Endothelial cell of hepatic sinusoid (primary cell): ENCODE measurements around the gene MARF1.
"Not testable (repeated sequence)": the region's sequence is repeated elsewhere in the genome, so short reads cannot be mapped to it uniquely, and the experiment has no call there.

Experiments used
- in situ Hi-C: cut with HindIII; loops from 2 replicates; pipeline ENCODE4 v1.10.0; 2017; ENCODE audit warnings: low sequenced_read_pairs

The MARF1 gene

DNA sequence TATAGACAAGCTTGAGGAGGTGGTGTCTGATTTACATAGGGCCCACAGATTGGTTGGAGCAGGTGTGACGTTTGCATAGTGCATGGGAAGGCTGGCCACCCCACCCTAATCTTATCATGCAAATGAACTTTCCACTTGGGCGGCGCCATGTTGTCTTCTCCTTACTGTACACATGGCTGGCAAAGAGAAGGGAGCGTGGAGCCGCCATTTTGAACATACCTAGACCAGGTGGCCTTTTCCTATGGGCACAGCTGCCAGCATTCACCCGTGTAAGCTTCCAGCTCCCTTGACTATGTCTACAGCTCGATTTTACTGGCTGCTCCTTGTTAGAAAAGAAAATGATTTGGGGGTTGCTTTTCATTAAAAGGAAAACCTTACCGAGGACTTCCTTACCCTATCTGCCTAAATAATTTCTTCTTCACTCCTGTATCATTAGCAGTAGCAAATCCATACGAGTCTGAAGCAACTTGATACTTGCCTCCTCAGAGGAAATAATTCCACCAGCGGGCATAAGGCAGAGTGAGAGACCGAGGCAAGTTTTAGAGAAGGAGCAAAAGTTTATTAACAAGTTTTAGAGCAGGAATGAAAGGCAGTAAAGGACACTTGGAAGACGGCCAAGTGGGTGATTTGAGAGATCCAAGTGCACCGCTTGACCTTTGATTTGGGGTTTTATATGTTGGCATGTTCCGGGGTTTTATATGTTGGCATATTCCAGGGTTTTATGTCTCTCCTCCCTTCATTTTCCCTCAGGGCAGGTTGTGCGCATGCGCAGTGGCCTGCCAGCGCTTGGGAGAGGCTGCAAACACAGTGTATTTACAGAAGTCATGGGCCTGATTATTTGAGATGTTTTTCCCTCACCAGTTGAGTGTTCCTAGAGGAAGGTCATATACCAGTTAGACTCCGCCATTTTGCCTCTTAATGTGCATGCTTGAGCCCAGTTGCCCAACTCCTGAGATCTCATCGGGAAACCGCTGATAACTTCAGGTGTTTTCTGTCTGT lies 65.7 kb downstream of the MARF1 start:
- in situ Hi-C loops: no loop called here

- in situ Hi-C loops: no loop called here
These were observed 67.5 kb downstream of the MARF1 start for GRCh38 chr16:15575293-15576049.

DNA sequence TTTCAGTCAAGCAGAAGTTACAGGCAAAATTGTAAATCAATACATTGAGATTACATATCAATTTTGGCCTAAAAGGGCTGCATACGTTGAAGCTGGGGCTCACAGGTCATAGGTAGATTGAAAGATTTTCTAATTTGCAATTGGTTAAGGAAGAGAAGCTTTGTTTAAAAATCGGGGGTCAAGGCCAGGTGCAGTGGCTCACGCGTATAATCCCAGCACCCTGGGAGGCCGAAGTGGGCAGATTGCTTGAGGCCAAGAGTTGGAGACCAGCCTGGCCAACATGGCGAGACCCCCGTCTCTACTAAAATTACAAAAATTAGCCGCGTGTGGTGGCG lies 68.4 kb downstream of the MARF1 start:
- in situ Hi-C loops: no loop called here

DNA sequence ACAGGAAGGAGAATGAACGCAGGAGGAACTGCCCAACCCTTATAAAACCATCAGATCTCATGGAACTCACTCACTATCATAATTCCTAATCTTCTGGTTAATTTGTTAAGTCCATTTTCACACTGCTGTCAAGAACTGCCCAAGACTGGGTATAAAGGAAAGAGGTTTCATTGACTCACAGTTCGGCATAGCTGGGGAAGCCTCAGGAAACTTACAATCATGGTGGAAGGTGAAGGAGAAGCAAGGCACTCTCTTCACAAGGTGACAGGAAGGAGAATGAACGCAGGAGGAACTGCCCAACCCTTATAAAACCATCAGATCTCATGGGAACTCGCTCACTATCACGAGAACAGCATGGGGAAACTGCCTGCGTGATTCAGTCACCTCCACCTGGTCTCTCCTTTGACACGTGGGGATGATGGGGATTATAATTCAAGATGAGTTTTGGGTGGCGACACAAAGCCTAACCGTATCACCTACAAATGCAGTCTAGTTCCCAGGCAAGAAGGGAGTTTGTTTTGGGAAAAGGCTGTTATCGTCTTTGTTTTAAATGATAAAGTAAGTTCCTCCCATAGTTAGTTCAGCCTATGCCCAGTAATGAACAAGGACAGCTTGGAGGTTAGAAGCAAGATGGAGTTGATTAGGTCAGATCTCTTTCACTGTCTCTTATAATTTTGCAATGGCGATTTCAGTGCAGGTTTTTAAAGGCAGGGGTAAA lies 68.9 kb downstream of the MARF1 start:
- in situ Hi-C loops: not testable (repeated sequence)

- in situ Hi-C loops: no loop called here
These were observed 69.6 kb downstream of the MARF1 start for GRCh38 chr16:15573274-15573895.

DNA sequence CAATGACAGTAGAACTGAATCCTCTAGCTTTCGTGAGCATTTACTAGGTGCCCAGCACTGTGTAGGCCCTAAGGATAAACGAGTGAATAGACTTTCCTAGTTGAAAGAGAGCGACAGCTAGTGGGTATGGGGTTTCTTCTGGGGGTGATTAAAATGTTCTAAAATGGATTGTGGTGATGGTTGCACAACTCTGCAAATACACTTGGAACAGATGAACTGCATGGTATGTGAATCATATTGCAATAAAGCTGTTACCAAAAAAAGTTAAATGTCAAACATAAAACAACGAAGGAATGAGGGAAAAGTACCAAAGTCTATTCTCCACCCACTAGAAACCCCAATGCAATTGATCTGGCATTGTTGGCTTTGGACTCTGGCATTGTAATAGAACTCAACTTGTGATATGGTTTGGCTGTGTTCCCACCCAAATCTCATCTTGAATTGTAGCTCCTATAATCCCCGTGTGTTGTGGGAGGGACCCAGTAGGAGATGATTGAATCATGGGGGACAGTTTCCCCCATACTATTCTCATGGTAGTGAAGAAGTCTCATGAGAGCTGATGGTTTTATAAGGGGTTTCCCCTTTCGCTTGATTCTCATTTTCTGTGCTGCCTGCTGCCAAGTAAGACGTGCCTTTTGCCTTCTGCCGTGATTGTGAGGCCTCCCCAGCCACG lies 70.5 kb downstream of the MARF1 start:
- in situ Hi-C loops: no loop called here

DNA sequence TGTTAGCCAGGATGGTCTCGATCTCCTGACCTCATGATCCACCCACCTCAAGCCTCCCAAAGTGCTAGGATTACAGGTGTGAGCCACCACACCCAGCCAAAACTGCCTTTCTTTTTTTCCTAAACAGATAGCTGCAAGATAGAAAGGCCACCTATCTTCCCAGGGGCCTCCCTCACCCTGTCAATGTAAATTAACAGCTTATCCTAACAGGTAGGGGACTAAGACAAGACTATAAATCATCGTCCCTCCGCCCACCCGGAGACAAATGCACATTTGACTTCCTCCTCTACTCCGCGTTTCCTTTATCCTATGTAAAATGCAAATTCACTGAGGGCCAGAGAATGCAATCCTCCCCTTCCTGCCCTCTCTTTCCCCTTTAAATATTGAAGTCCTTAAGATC lies 71.4 kb downstream of the MARF1 start:
- in situ Hi-C loops: no loop called here

GRCh38 chr16:15570666-15571065 lies 72.3 kb downstream of the MARF1 start:
- in situ Hi-C loops: not testable (repeated sequence)

GRCh38 chr16:15567823-15568222 lies 75.1 kb downstream of the MARF1 start:
- in situ Hi-C loops: no loop called here

GRCh38 chr16:15566095-15566494 lies 76.9 kb downstream of the MARF1 start:
- in situ Hi-C loops: no loop called here

- in situ Hi-C loops: no loop called here
These were observed 78.2 kb downstream of the MARF1 start for GRCh38 chr16:15564604-15565339.

- in situ Hi-C loops: no loop called here
These were observed 83.8 kb downstream of the MARF1 start for GRCh38 chr16:15559176-15559575.

DNA sequence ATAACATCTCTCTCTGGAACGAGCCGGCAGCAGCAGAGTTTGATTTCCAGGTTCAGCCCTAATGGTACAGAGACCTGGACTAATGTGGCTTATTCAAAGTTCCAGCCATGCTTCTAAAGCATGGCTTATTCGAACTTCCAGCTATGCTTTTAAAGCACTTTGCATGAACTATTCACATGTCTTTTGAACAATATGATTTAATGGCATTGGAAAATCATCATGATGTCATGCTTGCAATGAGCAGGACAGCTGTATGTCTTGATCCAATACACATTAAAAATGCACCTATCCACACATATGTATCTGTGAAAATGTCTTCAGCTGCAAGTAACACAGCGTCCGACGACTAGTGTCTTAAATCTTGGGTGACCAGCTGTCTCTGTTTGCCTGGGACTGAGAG lies 85.7 kb downstream of the MARF1 start:
- in situ Hi-C loops: no loop called here

DNA sequence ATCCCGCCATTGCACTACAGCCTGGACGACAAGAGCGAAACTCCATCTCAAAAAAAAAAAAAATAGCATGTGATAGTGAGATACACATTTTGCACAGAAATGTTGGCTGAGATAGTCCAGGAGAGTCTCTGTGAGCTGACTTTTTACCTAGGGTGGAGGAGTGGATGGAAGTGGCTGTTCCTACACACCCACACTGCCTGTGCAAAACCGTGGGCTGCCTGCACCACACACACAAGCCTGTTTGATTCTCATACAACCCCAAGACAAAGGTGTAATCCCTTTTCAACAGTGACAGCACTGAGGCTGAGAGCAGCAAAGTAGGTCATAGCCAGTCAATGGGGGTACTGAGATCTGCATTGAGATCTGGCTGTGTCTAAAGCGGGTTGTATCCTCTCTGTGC lies 86.8 kb downstream of the MARF1 start:
- in situ Hi-C loops: no loop called here

DNA sequence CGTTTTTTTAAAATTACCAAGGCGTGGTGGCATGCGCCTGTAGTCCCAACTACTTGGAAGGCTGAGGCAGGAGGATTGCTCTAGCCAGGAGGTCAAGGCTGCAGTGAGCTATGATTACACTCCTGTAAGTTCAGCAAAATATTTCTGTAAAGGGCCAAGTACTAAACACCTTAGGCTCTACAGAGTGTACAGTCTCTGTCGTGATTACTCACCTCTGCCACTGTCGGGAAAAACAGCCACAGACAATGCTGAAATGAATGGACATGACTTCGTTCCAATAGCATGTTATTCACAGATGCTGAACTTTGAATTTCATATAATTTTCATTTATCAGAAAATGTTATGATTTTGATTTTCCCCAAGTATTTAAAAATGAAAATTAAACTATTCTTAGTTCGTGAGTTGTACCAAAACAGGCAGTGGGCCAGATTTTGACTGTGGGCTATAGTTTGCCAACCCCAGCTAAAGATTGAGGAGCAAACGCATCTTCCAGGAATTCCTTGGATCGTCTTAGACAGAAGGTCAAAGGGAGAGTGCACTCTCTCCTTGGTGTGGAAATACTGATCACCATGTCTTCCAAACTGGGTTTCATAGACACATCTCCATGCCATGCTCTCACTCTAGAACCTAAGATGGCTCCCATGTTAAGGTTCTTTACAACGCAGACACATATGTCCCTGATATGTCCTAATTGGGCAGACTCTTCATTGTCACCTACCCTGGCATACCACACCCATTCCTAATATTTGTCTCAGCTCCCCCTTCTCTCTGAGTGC lies 89.5 kb downstream of the MARF1 start:
- in situ Hi-C loops: no loop called here

GRCh38 chr16:15552507-15552906 lies 90.4 kb downstream of the MARF1 start:
- in situ Hi-C loops: no loop called here

- in situ Hi-C loops: no loop called here
These were observed 94.5 kb downstream of the MARF1 start for GRCh38 chr16:15548482-15548891.

GRCh38 chr16:15547768-15548096 lies 95.2 kb downstream of the MARF1 start:
- in situ Hi-C loops: no loop called here
